ENCODE data around the gene CCDC12. TPM values are rescaled to one million over a fixed set of nuclear protein-coding genes. Genes with fewer than 3 reads are reported as not detected.

CCDC12 gene
- polyA plus RNA-seq, 1 donor: 45.4 TPM

DNA sequence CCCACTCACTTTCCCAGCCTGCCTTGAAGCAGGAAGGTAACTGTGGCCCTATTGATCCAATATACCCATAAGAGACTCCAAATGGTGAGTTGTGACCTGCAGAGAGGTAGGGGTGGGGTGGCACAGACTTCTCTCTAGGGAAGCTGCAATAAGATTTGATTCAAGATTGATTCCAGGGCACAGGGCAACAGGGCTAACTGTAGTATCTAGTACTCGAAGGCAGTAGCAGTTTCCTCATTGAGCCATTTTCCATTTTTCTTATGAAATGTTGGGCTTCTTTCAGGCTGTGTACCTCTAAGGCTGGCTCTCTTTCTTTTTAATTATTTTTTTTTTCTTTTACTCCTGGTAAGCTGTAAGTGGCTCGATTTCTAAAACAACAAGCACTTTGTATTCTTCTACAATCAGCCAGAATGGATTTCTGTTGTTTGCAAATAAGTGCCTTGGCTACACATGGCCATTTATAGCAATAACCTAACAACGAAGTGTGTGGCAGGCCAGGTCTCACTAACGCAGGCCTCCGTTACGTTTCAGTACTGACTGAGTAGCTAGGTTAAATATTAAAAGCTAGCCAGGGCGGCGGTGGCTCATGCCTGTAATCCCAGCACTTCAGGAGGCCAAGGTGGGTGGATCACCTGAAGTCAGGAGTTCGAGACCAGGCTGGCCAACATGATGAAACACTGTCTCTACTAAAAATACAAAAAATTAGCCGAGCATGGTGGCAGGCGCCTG, 19.3 kb downstream of the CCDC12 start:
- DNase-seq: no peak

GRCh38 chr3:46955801-46956259, 20.7 kb downstream of the CCDC12 start:
- DNase-seq: no peak

- no peak for DNase-seq
These were observed 21.4 kb downstream of the CCDC12 start for GRCh38 chr3:46955157-46955556.

DNA sequence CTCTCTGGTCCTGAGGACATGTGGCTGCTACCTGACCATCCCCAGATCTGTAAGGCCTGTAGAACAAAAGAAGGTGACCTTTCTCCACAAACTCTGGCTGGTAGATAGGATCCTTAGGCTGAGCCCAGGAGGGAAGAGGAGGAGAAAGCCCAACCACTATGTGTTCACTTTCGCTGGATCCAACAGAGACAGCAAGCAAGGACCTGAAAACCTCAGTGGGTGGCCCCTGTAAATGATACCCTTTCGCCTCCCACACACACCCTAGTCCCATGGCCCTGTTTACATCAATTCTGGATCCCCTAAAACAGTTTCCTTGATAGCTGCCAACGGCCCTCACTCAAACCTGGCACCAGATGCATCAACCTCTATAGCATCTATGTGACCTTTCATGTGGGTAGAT, 22.4 kb downstream of the CCDC12 start:
- no peak for DNase-seq

DNA sequence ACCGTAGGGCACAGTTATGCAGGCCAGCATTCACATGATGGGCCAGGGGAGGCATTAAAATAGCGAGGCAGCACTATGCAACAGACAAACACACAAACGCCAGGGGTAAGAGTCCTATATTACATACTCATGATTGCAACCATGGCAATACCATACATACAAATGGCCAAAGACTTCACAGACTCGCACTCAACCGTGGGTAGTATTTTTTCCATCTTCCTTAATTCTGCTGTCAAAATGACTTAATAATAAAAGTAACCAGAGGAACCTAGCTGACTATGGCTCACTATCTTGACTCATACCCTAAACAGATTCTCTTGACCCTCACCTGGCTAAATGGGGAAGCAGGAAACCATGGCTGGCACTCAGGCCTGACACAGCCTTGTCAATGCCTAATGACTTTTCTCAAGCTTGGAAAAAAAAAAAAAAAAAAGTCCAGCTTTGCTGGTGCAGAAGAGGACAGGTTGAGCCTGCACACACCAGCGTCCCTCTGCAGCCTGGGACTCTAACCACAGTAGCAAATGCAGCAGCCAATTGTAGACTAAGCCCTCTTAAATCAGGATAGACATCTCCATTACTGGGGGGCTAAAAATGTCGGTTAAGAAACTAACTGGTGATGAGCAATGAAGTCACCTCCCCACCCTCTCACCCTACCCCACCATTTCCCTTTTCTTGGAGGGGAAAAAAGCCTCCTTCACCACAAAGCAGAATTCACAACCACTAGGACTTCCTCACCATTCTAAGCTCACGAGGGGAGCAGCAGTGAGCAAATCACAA, 23.1 kb downstream of the CCDC12 start:
- no peak for DNase-seq

DNA sequence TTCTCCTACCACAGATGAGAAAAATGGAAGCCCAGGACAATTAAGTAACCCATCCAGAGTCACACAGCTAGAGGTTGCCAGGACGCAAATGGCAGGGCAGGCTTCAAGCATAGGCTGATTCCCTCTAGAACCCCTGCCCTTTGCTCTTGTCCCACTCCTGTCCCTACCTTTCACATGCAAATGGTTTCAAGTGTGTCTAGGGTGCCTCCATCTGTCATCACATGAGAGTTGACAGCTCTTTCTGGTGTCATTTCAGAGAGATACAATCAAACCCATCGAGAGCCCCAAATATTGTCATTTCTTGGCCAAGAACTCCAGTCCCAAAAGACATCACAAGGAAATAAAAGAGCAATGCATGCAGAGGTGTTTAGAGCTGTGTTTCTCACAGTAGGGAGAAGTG, 23.7 kb downstream of the CCDC12 start:
- DNase-seq: no peak

DNA sequence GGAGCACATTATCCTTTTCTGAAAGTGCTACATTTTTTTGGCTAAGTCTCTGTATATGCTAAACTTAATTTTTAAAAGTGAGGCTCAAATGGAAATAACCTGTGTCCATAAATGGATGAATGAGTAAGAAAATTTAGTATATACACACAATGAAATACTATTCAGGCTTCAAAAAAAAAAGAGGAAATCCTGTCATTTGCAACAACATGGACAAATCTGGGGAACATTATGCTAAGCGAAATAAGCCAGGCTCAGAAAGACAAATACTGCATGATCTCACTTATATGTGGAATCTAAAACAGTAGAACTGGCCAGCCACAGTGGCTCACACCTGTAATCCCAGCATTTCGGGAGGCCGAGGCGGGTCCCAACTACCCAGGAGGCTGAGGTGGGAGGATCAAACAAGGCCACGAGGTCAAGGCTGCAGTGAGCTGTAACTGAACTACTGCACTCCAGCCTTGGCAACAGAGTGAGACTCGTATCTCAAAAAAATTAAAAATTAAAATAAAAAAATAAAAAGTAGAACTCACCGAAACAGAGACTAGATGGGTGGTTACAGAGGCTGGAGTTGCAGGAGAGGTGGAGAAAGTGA, 25.8 kb downstream of the CCDC12 start:
- DNase-seq: no peak

- no peak for DNase-seq
These were observed 26.4 kb downstream of the CCDC12 start for GRCh38 chr3:46950177-46950576.

GRCh38 chr3:46948830-46949671, 27.5 kb downstream of the CCDC12 start:
- no peak for DNase-seq

DNA sequence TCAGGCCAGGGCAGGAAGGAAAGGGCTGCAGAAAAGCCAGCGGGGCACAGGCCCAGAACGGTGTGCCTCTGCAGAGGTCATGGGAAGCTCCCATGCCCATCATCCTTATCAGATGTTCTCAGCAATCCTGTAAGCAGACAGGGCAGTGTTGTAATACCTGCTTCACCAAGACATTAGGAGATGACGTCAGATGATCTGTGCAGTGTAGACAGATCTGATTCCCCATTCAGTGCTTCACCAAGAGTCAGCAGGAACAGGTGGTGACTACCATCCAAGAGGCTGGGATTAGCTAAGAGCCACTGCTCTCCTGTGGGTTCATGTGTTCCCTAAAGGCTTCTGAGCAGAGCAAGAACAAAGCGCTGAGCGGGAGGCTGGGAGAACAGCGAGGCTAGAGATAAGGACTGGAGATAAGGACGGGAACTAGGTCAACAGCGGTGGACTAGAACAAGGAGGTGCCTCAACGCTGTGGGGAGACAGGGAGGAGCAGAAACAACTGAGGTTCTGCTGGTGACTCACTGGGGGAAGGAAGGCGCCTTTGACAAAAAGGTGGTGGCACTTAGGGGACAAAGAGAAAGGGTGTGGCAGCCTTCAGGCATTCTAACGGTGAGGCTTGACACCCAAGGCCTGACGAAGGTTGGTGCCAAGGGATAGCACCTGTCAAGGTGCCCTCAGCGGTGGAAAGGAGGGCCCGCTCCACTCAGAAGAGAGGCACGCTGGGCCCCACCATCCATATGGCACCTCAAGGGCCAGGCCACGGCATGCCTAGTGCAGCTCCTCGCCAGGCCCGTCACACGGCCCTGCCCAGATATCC, 28.4 kb downstream of the CCDC12 start:
- no peak for DNase-seq

DNA sequence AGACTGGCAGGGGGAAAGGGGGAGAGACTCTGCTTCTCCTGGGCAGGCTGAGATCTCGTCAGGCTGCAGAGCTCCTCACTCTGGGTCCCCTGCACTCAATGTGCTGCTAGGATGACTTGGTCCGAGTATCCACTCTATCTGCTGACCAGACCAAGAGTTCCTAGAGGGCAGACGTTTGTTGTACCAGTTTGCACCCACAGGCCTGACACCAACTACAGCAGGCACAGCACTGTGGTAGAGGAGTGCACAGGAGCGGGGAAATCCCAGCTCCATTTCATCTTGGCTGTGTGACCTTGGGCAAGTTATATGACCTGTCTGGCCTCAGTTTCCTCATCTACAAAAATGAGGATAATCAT, 29.0 kb downstream of the CCDC12 start:
- no peak for DNase-seq

GRCh38 chr3:46946856-46947545, 29.5 kb downstream of the CCDC12 start:
- DNase-seq: no peak

GRCh38 chr3:46946416-46946815, 30.1 kb downstream of the CCDC12 start:
- no peak for DNase-seq

- DNase-seq: no peak
These were observed 32.4 kb downstream of the CCDC12 start for GRCh38 chr3:46944191-46944590.

DNA sequence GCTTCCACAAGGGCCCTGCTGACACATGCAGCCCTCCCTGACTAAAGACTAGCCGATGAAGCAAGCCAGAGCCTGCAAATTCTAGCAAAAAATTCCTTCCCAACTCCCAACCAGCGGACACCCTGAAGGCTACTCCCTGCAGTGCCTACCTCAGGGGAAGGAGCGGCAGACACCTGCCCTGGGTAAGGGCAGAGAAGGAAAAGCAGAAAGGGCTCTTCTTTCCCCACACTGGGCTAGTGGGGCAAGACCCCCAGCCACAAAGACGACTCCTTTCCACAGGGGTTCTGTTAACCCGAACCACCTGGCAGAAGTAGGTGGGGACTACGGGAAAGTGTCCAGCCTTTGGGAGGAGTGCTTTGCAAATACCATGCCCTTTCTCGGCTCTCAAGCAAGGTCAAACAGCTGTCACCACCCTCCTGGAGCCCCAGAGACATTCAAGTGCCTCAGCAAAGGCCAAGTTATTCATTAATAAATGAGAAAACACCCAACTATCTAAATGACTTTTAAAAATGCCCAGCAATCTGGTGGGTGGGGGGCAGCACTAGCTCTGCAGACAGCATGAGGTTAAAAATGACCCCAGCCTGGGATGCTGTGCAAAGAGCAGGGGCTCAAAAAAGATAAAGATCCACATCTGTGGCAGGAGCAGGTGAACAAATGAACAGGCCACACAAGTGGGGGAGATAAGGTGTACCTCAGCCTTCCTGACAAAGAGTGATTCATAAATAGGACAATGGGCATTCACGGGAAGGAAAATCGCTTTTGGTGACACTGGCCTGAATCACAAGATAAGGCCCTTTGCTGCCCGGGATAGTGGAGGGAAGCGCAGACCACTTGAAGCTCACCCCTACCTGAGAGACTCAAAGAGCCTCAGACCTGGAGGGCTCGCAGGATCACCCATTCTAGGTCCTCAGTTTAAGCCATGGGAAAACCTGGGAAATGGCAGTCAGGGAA, 33.0 kb downstream of the CCDC12 start:
- DNase-seq: no peak

DNA sequence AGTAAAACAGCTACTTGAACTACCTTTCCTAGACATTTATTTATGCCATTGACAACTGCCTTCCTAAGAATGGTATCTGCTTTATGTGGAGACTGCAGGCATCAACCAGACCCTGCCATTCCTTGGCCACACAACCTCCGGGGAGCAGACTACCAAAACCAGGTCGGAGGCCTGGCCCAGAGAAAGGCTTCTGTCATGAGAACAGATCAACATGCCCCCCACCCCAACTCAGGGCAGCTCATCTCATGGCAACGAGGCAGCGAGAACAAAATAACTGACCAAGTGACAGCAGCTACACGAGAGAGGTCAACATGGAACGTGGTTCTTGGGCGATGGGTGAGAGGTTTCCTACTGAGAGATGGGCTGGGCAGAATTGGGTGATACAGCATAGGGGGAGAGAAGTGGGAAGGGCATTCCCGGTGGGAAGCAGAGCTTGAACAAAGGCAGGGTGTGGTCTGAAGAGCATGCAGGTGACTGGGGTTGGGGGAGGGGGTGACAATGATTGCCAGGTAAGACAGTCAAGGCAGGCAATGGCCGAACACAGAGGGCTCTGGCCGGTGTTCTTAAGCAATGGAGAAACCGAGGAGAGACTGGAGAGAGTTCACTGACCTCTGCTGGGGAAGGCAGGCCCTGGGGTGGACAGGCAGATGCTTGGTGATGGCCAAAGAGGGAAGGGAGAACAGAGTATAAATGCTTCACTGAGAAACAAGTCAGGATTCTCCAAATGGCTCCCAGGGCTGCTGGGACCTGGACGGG, 33.9 kb downstream of the CCDC12 start:
- no peak for DNase-seq

DNA sequence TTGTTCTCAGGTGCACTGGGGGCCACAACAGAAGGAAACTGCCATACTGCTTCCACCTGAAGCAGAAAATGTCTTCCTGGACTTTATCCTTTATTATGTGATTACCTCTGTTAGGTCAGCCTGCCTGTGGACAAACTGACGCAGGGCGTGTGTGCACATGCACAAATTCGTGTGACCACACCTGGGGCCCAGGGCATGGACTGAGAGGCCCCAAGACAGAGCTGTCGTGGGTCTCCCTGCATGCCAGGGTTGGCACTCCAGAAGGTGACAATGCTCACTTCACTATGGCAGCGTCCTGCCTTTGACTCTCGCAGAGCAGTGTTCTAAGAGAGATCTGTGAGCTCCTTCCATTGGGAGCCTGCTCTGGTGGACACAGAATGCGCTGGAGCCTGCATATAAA, 34.5 kb downstream of the CCDC12 start:
- DNase-seq: no peak

DNA sequence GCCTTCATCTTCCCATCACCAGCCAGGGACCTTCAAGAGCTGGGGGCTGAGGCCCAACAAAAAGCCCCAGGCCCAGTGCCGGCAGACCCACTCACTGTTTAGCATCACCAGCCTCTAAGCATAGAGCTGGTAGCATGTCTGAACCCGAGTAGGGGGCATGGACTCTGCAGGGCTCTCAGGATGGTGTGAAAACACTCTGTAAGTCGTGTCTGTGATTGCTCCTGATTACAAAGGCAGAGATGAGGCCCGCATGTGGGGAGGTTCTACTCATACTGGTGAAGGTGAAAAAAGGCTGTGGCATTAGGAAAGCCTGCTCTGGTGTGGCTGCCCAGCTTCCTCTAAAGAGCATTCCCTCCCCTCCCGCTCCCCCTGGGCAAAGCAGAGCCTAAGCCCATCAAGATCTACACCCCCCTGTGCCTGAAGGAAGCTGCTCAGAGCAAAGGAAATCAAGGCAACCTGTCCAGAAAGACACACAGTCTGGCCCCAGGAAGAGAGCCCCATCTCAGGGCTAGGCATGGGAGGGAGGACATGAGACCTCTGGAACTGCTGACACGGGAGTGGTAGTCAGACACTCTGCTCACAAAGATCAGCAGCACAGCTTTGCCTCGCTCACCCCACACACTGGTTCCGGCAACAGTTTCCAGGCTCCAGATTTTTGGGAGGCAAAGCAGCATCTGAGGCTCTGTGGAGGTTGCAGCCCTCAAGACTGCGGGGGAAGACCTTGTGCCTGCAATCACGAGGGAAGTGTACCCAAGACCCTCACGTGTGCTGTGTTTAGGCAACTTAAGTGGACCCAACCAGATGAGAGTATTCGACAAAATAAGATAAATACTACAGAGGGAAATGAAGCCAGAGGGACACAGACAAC, 36.7 kb downstream of the CCDC12 start:
- DNase-seq: no peak
